T-helper 22 cell (primary cell): ENCODE results near the gene GART.

Source experiments
- DNase-seq: peaks from one replicate; pipeline ENCODE4 v3.0.0-alpha.2; 2020; ENCODE audit warnings: low read depth

GART gene

GRCh38 chr21:33461538-33462250 lies 80.2 kb downstream of the GART start:
- no peak for DNase-seq

- DNase-seq, result no peak
These were observed 83.1 kb downstream of the GART start for GRCh38 chr21:33458861-33459260.

GRCh38 chr21:33455686-33456446 lies 86.1 kb downstream of the GART start:
- DNase-seq, result no peak
